ENCODE results near the gene TRABD2A.

The TRABD2A gene

GRCh38 chr2:84792856-84793522, 87.9 kb downstream of the TRABD2A start:
- no peak overlapping the region for H3K4me3 ChIP-seq (replicated peaks; ENCODE audit: low read depth, low read length)
- DNase-seq (ENCODE audit: low read depth): no peak
- TF ChIP-seq, protein P1, sequence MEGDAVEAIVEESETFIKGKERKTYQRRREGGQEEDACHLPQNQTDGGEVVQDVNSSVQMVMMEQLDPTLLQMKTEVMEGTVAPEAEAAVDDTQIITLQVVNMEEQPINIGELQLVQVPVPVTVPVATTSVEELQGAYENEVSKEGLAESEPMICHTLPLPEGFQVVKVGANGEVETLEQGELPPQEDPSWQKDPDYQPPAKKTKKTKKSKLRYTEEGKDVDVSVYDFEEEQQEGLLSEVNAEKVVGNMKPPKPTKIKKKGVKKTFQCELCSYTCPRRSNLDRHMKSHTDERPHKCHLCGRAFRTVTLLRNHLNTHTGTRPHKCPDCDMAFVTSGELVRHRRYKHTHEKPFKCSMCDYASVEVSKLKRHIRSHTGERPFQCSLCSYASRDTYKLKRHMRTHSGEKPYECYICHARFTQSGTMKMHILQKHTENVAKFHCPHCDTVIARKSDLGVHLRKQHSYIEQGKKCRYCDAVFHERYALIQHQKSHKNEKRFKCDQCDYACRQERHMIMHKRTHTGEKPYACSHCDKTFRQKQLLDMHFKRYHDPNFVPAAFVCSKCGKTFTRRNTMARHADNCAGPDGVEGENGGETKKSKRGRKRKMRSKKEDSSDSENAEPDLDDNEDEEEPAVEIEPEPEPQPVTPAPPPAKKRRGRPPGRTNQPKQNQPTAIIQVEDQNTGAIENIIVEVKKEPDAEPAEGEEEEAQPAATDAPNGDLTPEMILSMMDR (IDR thresholded peaks at IDR 0.05; ENCODE audit: low read length, missing control alignments): no peak

DNA sequence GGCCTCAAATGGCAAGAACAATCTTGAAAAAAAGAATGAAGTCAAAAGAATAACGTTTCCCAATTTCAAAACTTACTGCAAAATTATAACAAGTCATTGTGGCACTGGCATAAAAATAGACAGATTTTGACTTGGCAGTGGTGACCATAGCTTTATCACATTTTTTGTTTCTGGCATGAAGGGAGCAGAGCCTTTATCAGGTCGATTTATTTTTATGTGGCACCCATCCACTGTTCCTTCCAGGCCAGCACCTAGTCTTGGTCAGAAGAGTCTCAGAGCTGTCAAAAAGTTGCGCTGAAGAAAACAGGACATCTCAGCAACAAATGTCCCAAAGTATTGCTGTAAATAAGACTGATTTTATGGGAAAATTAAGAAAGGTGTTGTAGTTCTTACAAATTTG, 92.4 kb downstream of the TRABD2A start:
- no peak overlapping the region for H3K4me3 ChIP-seq (replicated peaks; ENCODE audit: low read depth, low read length)
- no peak for DNase-seq (ENCODE audit: low read depth)
- TF ChIP-seq, protein P1 (IDR thresholded peaks at IDR 0.05; ENCODE audit: low read length, missing control alignments): no peak

DNA sequence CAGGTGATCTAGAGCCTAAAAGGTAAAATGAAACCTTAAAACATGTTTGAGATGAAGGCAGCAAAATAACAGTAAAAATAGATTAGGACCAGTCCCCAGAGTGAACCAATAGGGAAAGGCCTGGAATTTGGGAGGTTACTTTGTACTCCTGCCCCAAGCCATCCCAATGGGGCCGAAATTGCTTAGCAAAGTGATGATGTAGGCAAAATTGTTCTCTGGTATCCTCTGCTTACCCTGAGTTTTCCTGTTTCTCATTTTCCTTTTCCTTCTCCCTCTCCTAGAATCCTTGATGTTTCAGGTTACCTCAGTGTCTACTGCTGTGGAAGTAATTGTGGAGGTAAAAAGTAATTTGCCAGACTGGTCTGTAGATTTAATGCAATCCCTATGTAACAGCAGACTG, 92.9 kb downstream of the TRABD2A start:
- no peak overlapping the region for H3K4me3 ChIP-seq (replicated peaks; ENCODE audit: low read depth, low read length)
- DNase-seq (ENCODE audit: low read depth): no peak
- TF ChIP-seq, protein P1 (IDR thresholded peaks at IDR 0.05; ENCODE audit: low read length, missing control alignments): no peak

GRCh38 chr2:84786601-84787000, 94.3 kb downstream of the TRABD2A start:
- TF ChIP-seq, protein P1 (IDR thresholded peaks at IDR 0.05; ENCODE audit: low read length, missing control alignments): no peak
- no peak overlapping the region for H3K4me3 ChIP-seq (replicated peaks; ENCODE audit: low read depth, low read length)
- no peak for DNase-seq (ENCODE audit: low read depth)

DNA sequence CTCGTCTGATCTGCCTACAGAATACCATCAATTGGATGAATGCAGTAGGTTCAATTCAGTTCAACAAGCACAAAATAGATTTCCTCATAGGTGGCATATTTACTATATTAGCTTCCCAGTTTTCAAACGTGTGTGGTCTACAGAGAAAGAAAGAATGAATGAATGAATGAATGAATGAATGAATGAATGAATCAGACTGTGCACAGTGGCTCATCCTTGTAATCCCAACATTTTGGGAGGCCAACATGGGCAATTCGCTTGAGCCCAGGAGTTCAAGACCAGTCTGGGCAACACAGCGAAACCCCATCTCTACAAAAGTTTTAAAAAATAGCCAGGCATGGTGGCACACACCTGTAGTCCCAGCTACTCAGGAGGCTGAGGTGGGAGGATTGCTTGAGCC, 94.9 kb downstream of the TRABD2A start:
- no peak overlapping the region for H3K4me3 ChIP-seq (replicated peaks; ENCODE audit: low read depth, low read length)
- DNase-seq (ENCODE audit: low read depth): no peak
- TF ChIP-seq, protein P1 (IDR thresholded peaks at IDR 0.05; ENCODE audit: low read length, missing control alignments): no peak

GRCh38 chr2:84782717-84783442, 98.0 kb downstream of the TRABD2A start:
- DNase-seq (ENCODE audit: low read depth): no peak
- TF ChIP-seq, protein P1 (IDR thresholded peaks at IDR 0.05; ENCODE audit: low read length, missing control alignments): no peak
- H3K4me3 ChIP-seq (replicated peaks; ENCODE audit: low read depth, low read length): no peak overlapping the region
